ENCODE measurements around the gene NRG3. TPM values are rescaled to one million over a fixed set of nuclear protein-coding genes. Genes with fewer than 3 reads are reported as not detected.

NRG3 gene
- total RNA-seq, 2 donors from 2014 or later, result 0.41 TPM; not detected in 1

DNA sequence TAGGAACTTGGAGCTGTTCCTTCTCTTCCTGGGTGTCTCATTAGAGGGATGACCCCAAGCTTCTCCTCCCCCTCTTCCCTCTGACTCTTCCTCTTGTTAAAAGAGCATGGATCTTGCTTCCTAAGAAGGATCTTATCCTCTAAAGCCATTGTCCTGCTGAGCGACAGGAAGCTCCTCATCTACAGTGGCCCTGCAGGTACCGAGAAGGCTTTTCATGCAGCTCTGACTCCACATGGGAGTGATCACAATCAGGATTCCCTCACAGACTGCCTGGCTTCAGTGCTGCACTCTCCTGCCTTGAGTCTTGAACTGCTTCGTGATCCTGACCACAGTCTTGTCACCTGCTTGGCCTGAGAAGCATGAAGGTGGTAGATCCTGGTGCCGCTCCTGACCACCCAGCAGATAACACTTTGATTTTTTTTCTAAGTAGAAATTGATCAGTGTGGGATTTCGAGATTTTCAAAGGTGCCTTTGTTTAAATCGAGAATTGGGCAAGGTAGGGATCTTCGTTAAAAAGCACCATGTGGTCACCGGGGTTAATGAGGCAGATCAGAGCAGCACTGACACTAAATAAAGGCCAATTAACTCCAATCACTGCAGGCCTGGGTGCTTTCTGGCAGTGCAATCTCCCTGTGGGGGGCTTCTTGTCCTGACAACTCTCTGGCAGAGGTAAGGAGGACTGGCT is 376.4 kb downstream of the NRG3 start:
- H3K4me3 ChIP-seq, result no peak overlapping the region
- no peaks in the 10 kb centered on the region for H3K36me3 ChIP-seq
- no peaks in the 10 kb centered on the region for H3K27me3 ChIP-seq (replicated peaks; ENCODE audit: insufficient read depth)
- H3K4me1 ChIP-seq (ENCODE audit: control insufficient read depth in 1 of 2, low read depth in 2 of 2), result peaks cover 0 to 8% of the 10 kb centered on the region in 2 donors
- ATAC-seq (ENCODE audit: insufficient number of reproducible peaks, low FRiP score, low read depth) (no peak), DNase-seq (ENCODE audit: low spot score) (no peak)
- no peak overlapping the region for H3K27ac ChIP-seq
- no peaks in the 10 kb centered on the region for H3K9me3 ChIP-seq
- TF ChIP-seq, protein P1, sequence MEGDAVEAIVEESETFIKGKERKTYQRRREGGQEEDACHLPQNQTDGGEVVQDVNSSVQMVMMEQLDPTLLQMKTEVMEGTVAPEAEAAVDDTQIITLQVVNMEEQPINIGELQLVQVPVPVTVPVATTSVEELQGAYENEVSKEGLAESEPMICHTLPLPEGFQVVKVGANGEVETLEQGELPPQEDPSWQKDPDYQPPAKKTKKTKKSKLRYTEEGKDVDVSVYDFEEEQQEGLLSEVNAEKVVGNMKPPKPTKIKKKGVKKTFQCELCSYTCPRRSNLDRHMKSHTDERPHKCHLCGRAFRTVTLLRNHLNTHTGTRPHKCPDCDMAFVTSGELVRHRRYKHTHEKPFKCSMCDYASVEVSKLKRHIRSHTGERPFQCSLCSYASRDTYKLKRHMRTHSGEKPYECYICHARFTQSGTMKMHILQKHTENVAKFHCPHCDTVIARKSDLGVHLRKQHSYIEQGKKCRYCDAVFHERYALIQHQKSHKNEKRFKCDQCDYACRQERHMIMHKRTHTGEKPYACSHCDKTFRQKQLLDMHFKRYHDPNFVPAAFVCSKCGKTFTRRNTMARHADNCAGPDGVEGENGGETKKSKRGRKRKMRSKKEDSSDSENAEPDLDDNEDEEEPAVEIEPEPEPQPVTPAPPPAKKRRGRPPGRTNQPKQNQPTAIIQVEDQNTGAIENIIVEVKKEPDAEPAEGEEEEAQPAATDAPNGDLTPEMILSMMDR (IDR thresholded peaks at IDR 0.05), result no peak

DNA sequence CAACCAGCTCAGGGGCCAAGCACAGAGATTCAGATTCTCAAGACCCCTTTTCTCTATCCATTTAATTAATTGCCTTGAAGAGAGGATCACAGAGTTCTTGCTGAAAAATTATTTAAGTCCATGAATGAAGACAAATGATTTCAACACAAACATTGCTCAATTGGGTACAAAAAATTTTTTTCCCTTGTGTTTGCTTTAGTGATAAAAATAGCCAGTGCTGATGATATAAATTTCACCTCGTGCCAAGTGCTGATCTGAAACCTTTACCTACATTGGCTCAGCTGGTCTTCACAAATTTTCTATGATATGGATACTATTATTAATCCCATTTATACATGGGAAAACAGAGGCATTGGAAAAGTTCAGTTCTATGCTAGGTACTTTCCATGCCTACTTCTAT is 377.1 kb downstream of the NRG3 start:
- Histone ChIP-seq H3K9me3 (no peaks in the 10 kb centered on the region), H3K36me3 (no peaks in the 10 kb centered on the region), H3K4me1 (ENCODE audit: control insufficient read depth in 1 of 2, low read depth in 2 of 2) (peaks cover 0 to 8% of the 10 kb centered on the region in 2 donors), H3K27me3 (replicated peaks; ENCODE audit: insufficient read depth) (no peaks in the 10 kb centered on the region), H3K27ac (no peak overlapping the region), H3K4me3 (no peak overlapping the region)
- DNase-seq (ENCODE audit: low spot score), result no peak
- TF ChIP-seq, protein P1 (IDR thresholded peaks at IDR 0.05), result no peak
- ATAC-seq (ENCODE audit: insufficient number of reproducible peaks, low FRiP score, low read depth), result no peak

DNA sequence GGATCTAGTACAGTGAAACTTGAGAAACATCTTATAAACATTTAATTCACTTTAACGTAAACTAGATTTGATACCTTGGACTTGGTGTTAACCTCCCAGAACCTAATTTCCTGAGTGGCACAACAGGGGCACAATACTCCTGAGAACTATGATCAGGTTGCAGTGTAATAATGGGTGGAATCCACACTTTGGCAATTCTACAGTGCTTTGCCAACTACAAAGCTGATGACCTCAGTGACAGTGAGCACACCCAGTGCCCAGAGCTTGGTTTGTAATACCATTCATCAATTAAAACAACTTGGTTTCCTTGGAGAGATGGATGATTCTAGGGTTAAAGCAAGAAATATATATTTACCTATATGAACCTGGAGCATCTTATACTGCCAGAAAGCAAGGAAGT is 379.2 kb downstream of the NRG3 start:
- no peak for ATAC-seq (ENCODE audit: insufficient number of reproducible peaks, low FRiP score, low read depth)
- no peaks in the 10 kb centered on the region for H3K36me3 ChIP-seq
- TF ChIP-seq, protein P1 (IDR thresholded peaks at IDR 0.05), result no peak
- no peak for DNase-seq (ENCODE audit: low spot score)
- H3K4me1 ChIP-seq (ENCODE audit: control insufficient read depth in 1 of 2, low read depth in 2 of 2), result peaks cover 0 to 8% of the 10 kb centered on the region in 2 donors
- H3K4me3 ChIP-seq, result no peak overlapping the region
- no peaks in the 10 kb centered on the region for H3K9me3 ChIP-seq
- H3K27ac ChIP-seq, result no peak overlapping the region
- no peaks in the 10 kb centered on the region for H3K27me3 ChIP-seq (replicated peaks; ENCODE audit: insufficient read depth)

DNA sequence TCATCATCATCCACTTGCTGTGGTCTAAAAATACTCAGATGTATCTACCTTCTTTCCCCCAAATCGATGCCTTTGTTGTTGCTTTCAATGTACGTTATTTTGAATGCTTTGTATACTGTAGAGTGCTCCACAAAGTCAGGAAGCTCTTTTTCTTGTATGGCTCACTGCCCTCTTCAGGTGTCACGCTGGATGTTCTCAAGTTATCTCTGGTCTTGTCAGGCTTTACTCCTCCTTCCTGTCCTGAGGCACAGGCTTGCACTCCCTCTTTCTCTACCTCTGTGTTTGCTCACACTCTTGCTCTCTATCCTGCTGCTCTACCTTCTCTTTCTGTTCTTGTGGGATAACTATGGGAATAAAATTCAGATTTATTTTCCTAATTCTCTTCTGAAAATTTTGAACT is 381.3 kb downstream of the NRG3 start:
- ATAC-seq (ENCODE audit: insufficient number of reproducible peaks, low FRiP score, low read depth) (no peak), DNase-seq (ENCODE audit: low spot score) (no peak)
- TF ChIP-seq, protein P1 (IDR thresholded peaks at IDR 0.05), result no peak
- H3K4me1 ChIP-seq (ENCODE audit: control insufficient read depth in 1 of 2, low read depth in 2 of 2), result peaks cover 0 to 8% of the 10 kb centered on the region in 2 donors
- H3K4me3 ChIP-seq, result no peak overlapping the region
- H3K9me3 ChIP-seq, result no peaks in the 10 kb centered on the region
- no peaks in the 10 kb centered on the region for H3K36me3 ChIP-seq
- no peaks in the 10 kb centered on the region for H3K27me3 ChIP-seq (replicated peaks; ENCODE audit: insufficient read depth)
- H3K27ac ChIP-seq, result no peak overlapping the region

- no peak overlapping the region for H3K4me3 ChIP-seq
- H3K4me1 ChIP-seq (ENCODE audit: control insufficient read depth in 1 of 2, low read depth in 2 of 2), result peaks cover 0 to 13% of the 10 kb centered on the region in 2 donors
- H3K27ac ChIP-seq, result no peak overlapping the region
- ATAC-seq (ENCODE audit: insufficient number of reproducible peaks, low FRiP score, low read depth) (no peak), DNase-seq (ENCODE audit: low spot score) (no peak)
- no peaks in the 10 kb centered on the region for H3K27me3 ChIP-seq (replicated peaks; ENCODE audit: insufficient read depth)
- H3K36me3 ChIP-seq, result no peaks in the 10 kb centered on the region
- TF ChIP-seq, protein P1 (IDR thresholded peaks at IDR 0.05), result no peak
- H3K9me3 ChIP-seq, result no peaks in the 10 kb centered on the region
Observed at GRCh38 chr10:82266438-82266837, 391.4 kb downstream of the NRG3 start.

Data from thoracic aorta (tissue), 2 donors.